Progenitor cell of endocrine pancreas (in vitro differentiated cells): Measurements from ENCODE around the gene ZIC5. TPM values are rescaled to one million over a fixed set of nuclear protein-coding genes. Genes with fewer than 3 reads are reported as not detected.
"Not testable (repeated sequence)": the region's sequence is repeated elsewhere in the genome, so short reads cannot be mapped to it uniquely, and the experiment has no call there.

ENCODE experiments used
- DNase-seq: peaks from one replicate; pipeline ENCODE4 v3.0.0; 2021; ENCODE audit warnings: low spot score; ENCODE audit not compliant: unreplicated experiment
- H3K27ac Mint-ChIP-seq: 2 replicates; pipeline ENCODE4 v1.8.0; 2021; ENCODE audit warnings: mild to moderate bottlenecking, moderate library complexity, mixed read lengths
- H3K27me3 Mint-ChIP-seq: 2 replicates; pipeline ENCODE4 v1.8.0; 2021; ENCODE audit warnings: mixed read lengths
- H3K36me3 Mint-ChIP-seq: 2 replicates; pipeline ENCODE4 v1.8.0; 2022; ENCODE audit warnings: mixed read lengths; ENCODE audit not compliant: insufficient read depth
- H3K4me1 Mint-ChIP-seq: 2 replicates; pipeline ENCODE4 v1.8.0; 2021; ENCODE audit warnings: low read depth, mixed read lengths
- H3K4me3 Mint-ChIP-seq: 2 replicates; pipeline ENCODE4 v1.8.0; 2021; ENCODE audit warnings: low read depth, mild to moderate bottlenecking, moderate library complexity, mixed read lengths
- H3K9me3 Mint-ChIP-seq: 2 replicates; pipeline ENCODE4 v1.8.0; 2021; ENCODE audit warnings: low read depth, mixed read lengths
- CTCF ChIP-seq: fragments of 200-600 bp; sonication (generic); IDR thresholded peaks from one replicate; pipeline ENCODE4 v1.5.0; 2021; ENCODE audit warnings: antibody characterized with exemption, mild to moderate bottlenecking; ENCODE audit not compliant: unreplicated experiment
- total RNA-seq: library from RNA; stranded (reverse); gene quantifications from 2 replicates; pipeline ENCODE4 v1.2.1, GENCODE V29; 2021

ZIC5 gene
- total RNA-seq, 1 donor from 2014 or later = not detected

- no peaks in the 10 kb centered on the region for H3K36me3 Mint-ChIP-seq
- H3K27me3 Mint-ChIP-seq = peaks cover 91% of the 10 kb centered on the region
Measured at GRCh38 chr13:99955747-99956472, 15.7 kb downstream of the ZIC5 start.

GRCh38 chr13:99955107-99955746 is 16.3 kb downstream of the ZIC5 start:
- DNase-seq = no peak
- no peaks in the 10 kb centered on the region for H3K9me3 Mint-ChIP-seq
- H3K27ac Mint-ChIP-seq = no peak overlapping the region
- H3K4me1 Mint-ChIP-seq = peaks cover 21% of the 10 kb centered on the region
- TF ChIP-seq CTCF = no peak
- no peaks in the 10 kb centered on the region for H3K36me3 Mint-ChIP-seq
- peak overlapping the region; percentile 70 for H3K4me3 Mint-ChIP-seq
- peaks cover 93% of the 10 kb centered on the region for H3K27me3 Mint-ChIP-seq

More at GRCh38 chr13:99955747-99956472, 15.7 kb downstream of the ZIC5 start:
- H3K4me1 Mint-ChIP-seq = peaks cover 23% of the 10 kb centered on the region
- no peak for DNase-seq
- H3K27ac Mint-ChIP-seq = peak overlapping the region; percentile 88
- no peaks in the 10 kb centered on the region for H3K9me3 Mint-ChIP-seq
- peak overlapping the region; percentile 70 for H3K4me3 Mint-ChIP-seq
- no peak for TF ChIP-seq CTCF

GRCh38 chr13:99953138-99953755 is 18.3 kb downstream of the ZIC5 start:
- Mint-ChIP-seq H3K36me3 (no peaks in the 10 kb centered on the region), H3K27me3 (peaks cover 92% of the 10 kb centered on the region), H3K4me3 (no peak overlapping the region), H3K9me3 (no peaks in the 10 kb centered on the region), H3K27ac (no peak overlapping the region), H3K4me1 (peaks cover 16% of the 10 kb centered on the region)
- no peak for TF ChIP-seq CTCF
- no peak for DNase-seq

- H3K36me3 Mint-ChIP-seq, H3K4me3 Mint-ChIP-seq, H3K27ac Mint-ChIP-seq, H3K9me3 Mint-ChIP-seq, DNase-seq: not testable (repeated sequence)
- Mint-ChIP-seq H3K27me3 (peaks cover 91% of the 10 kb centered on the region), H3K4me1 (peaks cover 14% of the 10 kb centered on the region)
Measured at GRCh38 chr13:99951666-99952065, 19.9 kb downstream of the ZIC5 start.

GRCh38 chr13:99949679-99950413 is 21.7 kb downstream of the ZIC5 start:
- no peak overlapping the region for H3K27ac Mint-ChIP-seq
- no peak for TF ChIP-seq CTCF
- no peak overlapping the region for H3K4me3 Mint-ChIP-seq
- H3K9me3 Mint-ChIP-seq = no peaks in the 10 kb centered on the region
- peaks cover 4% of the 10 kb centered on the region for H3K4me1 Mint-ChIP-seq
- no peaks in the 10 kb centered on the region for H3K36me3 Mint-ChIP-seq
- DNase-seq = no peak
- H3K27me3 Mint-ChIP-seq = peaks cover 81% of the 10 kb centered on the region
